ENCODE measurements around the gene SPAG17. TPM values are rescaled to one million over a fixed set of nuclear protein-coding genes. Genes with fewer than 3 reads are reported as not detected.
A peak's percentile ranks its signal among the peaks of the same experiment; 100 is the strongest.

Gene SPAG17
- total RNA-seq, 1 donor from 2014 or later = 3.3 TPM

GRCh38 chr1:118160806-118161205 lies 24.2 kb downstream of the SPAG17 start:
- DNase-seq = no peak

DNA sequence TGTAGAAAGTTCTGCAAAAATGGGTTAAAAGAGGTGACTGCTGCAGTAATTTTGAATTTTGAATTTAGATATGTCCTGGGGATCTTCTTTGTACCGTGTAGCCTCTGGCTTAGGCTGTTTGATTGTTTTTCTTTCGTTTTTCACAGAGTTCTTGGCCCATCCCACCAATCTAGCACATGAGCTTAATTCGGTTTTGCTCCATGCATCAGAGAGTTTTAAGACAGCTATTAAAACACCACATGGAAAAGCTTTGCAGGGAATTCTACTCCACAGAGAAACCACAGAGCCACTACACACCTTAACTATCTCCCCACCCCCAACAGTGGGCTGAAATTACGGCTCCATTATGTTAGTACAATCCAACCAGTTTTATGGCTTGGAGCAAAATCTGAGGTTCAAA lies 25.5 kb downstream of the SPAG17 start:
- DNase-seq = peak; percentile 39

DNA sequence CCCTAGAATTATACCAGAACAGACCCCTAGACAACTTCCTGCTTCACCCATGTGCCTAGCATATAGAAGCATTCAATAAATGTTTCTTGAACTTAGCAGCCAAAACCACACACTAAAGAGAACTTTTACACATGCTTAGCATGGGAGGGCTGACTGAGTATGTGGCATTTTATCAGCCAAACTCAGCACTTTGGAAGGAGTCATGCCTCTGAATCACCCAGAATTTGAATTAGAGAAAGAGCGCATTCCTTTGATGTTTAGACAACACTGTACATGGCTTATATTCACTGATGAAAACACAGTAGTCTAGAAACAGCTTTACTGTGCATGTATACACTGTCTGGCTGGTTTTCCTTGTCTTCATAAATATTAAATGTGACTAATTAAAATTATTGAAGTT lies 26.1 kb downstream of the SPAG17 start:
- DNase-seq = peak; percentile 55

DNA sequence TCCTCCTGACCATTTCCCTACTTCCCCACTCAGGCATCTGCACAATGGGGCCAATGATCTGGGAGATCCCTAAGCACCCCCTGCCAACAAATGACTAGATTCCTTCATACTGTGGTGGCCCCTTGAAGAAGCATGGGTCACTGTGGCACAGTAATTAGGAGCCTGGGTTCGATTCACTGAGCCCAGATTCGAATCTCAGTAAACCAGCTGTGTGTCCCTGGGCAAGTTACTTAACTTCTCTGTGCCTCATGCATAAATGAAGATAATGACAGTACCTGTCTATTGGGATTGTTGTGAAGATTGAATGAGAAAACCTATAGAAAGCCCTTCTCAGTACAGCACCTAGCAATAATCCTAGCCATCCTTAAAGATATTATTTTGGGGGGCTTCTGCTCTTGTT lies 27.5 kb downstream of the SPAG17 start:
- no peak for DNase-seq

DNA sequence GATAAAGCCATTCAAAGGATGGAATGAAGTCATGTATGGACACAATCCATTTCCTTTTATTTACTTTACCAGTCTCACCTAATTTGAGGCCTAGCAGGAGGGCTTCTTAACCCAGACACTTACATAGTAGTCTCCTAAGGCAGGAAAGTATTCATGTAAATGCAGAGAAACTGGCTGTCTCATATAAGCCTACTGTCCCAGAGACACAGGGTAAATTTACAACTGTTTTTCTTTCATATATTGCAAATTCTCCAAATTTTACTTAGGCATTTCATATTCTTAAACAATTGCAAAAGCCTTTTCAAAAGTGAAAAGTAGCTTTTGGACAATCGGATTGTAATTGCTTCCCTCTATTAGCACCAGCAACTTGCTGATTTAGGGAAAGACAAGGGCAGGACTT lies 29.9 kb downstream of the SPAG17 start:
- DNase-seq = no peak

DNA sequence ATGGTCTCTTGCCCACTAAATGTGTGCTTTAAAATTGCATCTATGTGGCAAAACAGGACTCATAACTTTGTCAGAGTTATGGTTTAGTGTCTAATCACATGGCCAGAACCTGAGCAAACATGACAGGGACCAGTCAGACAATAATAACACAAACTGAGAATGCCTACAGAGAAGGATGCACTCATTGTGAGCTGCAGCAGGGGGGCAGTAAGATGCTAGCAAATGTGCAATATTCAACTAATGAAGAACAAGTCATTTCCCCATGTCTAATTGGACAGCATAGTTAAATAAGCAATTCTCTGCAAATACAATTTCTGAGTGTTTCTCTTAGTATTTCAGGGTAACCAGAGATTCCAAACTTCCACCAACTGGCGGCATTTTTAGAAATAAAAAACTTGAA lies 30.8 kb downstream of the SPAG17 start:
- peak; percentile 31 for DNase-seq

- DNase-seq = peak; percentile 62
Observed at GRCh38 chr1:118151312-118151937, 33.6 kb downstream of the SPAG17 start.

DNA sequence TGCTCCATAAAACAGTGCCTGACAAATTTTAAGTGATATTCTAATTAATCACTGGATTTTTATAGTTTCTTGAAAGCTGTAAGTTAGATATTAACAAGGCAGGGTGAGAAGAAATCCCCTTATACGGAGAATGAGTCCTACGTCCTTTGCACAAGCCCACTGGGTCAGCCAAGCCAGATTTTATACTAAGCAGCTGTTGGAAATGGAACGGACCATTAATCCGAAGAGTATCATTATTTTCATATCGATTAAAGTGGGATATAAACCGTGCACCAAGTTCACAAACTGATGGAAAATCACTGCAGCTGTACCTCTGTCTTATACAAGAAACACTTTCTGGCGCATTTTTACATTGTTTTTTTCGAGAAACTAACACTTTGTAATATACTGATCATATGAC lies 35.2 kb downstream of the SPAG17 start:
- no peak for DNase-seq

DNA sequence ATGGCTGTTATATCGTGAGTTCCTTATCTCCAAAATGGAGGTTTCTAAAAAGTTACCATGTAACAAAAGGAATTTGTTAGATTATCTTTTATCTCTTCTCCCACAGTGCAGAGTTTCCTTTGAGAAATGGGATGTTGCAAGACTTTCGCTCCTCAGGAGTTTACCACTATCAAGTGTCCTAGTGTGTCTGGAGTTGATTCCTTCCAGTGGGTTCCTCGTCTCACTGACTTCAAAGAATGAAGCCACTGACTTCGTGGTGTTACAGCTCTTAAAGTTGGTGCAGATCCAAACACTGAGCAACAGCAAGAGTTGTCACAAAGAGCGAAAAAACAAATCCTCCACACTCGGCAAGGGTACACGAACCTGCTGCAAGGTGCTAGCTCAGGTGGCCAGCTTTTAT lies 37.0 kb downstream of the SPAG17 start:
- DNase-seq = peak; percentile 68

DNA sequence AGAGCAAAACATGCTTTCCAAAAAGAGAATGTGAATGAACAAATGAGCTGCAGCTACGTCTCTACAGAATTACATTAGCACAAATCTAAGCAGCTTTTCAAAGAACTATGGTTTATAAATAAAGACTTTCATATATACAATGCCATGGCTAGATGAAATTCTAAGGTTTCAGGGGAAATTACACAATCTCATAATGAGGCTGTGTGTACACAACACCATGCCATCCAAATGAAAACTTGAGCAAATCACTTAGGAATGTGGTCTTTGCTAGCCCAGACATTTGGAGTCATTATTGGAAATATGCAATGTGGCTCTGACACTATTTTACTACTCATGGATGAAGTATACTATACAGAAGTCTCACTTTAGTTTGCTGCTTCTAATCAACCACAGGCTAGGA lies 37.5 kb downstream of the SPAG17 start:
- peak; percentile 92 for DNase-seq

DNA sequence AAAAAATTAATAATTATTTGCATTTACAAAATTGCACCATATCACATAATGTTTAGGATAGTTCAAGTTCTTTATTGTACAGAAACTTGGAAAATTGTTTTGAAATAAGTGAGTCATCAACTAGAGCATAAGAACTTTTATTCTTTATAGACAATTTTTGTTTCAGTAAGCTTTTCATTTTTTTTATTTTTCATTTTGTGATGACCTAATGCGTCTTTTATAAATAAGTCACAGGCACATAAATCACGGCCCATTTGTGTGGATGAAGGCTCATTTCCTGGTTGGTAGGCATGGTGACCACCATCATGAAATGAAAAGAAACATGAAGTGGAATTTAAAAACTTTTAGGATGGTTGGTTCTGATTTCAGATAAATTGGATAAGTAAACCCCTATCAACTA lies 39.3 kb downstream of the SPAG17 start:
- no peak for DNase-seq

- peak; percentile 89 for DNase-seq
Observed at GRCh38 chr1:118144684-118145083, 40.3 kb downstream of the SPAG17 start.

- DNase-seq = no peak
Observed at GRCh38 chr1:118143831-118144230, 41.2 kb downstream of the SPAG17 start.

- peak; percentile 28 for DNase-seq
Observed at GRCh38 chr1:118143121-118143520, 41.9 kb downstream of the SPAG17 start.

DNA sequence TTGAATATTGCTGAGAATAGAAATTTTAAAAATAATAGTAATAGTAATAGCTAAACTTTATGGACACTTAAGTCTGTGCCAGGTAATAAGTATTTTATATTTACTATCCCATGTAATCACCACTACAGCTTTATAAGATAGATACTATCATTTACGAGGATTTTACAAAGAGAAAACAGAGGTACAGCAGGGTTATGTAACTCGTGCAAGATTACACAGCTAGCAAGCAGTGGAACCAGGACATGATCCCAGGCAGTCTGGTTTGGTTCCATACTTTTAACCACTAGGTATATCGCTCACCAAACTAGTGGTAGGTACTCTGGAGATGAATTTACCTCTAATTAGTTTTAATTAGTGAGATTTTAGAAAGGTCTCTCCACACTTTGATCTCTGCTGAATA lies 42.5 kb downstream of the SPAG17 start:
- no peak for DNase-seq

- no peak for DNase-seq
Observed at GRCh38 chr1:118137900-118138299, 47.1 kb downstream of the SPAG17 start.

DNA sequence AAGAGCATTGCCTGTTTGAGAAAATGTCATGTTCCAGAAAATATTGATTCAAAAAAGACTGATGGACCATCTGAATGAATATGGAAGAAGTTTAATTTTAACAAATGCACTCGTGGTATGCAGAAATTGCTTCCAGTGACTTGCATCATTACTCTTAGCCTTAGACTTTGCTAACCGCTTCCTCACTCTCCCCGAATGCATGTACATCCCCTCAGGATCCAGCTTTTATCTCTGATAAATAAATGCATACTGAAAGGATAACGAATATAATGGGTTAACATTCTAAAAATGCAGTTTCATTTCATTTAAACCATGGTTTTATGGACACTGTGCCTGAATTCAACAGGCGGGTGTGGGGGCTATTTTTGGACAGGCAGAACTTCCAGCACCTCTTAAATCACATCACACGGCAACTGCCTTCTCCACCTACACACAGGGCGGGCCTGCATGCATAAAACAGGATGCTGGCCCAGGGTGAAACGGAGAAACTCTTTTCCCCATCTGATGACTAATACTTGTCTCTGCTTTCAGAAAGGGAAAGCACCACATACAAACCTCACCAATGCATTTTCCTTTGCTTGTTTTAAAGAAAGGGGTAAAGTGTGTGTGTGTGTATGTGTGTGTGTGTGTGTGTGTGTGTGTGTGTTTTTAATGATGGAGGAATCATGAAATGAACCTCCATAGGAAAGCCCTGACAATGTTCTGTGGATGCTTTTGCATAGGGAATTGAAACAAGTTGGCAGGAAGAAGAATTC lies 48.7 kb downstream of the SPAG17 start:
- peak; percentile 88 for DNase-seq

DNA sequence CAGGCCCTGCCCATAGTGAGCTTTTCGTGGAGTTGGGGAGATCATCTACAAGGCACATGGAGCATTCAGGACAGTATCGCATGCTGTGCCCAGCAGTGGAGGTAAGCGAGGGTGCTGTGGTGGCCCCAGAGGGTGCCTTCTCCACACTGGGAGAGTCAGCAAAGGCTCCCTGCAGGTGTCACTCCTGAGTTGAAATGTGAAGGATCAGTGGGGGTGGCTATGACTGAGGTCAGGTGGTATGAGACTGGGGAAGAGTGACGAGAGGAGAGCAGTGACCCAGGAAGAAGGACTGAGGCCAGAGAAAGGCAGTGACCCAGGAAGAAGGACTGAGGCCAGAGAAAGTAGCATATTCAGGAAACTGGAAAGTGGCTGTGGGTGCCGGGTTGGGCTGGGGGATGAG lies 53.0 kb downstream of the SPAG17 start:
- no peak for DNase-seq

GRCh38 chr1:118128761-118129160 lies 56.3 kb downstream of the SPAG17 start:
- DNase-seq = no peak

- DNase-seq = no peak
Observed at GRCh38 chr1:118124064-118124463, 61.0 kb downstream of the SPAG17 start.

- DNase-seq = peak; percentile 38
Observed at GRCh38 chr1:118123116-118123839, 61.8 kb downstream of the SPAG17 start.

GRCh38 chr1:118122234-118123004 lies 62.6 kb downstream of the SPAG17 start:
- peak; percentile 8 for DNase-seq
